GM19438 (cell line): Measurements from ENCODE around the gene LARP4B.
"Not testable (repeated sequence)": the region's sequence is repeated elsewhere in the genome, so short reads cannot be mapped to it uniquely, and the experiment has no call there.

ENCODE experiments used
- ATAC-seq: cut with Tn5 transposase; IDR thresholded peaks from one replicate; pipeline ENCODE4 v1.9.1; 2021; ENCODE audit warnings: low read depth; ENCODE audit not compliant: unreplicated experiment

The LARP4B gene

GRCh38 chr10:958856-959255 is 27.4 kb upstream of the LARP4B start:
- ATAC-seq, result no peak

- no peak for ATAC-seq
These were observed 26.6 kb upstream of the LARP4B start for GRCh38 chr10:958106-958505.

GRCh38 chr10:955820-956217 is 24.3 kb upstream of the LARP4B start:
- no peak for ATAC-seq

DNA sequence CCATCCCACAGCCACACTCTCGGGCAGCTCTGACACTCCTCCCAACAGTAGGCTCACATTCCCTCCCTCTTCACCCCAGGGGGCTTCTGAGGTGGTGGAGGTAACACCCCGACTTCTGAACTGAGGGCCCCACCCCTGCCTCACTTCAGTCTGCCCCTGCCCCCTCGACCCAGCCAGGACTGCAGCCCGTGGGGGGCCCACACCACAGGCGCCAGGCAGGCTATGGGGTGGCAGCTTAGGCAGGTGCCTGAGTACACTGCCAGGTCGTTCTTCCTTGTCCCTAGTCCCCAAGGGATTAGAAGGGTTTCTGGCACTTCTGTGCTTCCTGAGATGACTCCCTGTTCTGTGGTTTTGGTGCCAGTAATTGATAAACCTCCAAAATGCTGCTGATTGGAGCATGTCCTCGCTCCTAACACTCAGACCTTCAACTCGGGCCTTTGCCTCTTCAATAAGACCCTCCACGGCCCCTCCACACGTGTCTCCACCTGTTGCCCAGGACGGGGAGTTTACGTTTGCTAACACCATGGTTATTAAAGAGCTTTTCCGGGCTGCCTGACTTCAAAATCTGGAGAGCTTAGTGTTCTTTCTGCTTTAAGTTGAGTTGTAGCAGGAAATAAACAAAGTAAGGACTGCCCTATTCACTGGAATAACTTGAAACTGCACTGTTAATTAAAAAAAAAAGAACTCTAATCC is 23.8 kb upstream of the LARP4B start:
- ATAC-seq, result no peak

- ATAC-seq, result no peak
These were observed 22.9 kb upstream of the LARP4B start for GRCh38 chr10:954396-954795.

DNA sequence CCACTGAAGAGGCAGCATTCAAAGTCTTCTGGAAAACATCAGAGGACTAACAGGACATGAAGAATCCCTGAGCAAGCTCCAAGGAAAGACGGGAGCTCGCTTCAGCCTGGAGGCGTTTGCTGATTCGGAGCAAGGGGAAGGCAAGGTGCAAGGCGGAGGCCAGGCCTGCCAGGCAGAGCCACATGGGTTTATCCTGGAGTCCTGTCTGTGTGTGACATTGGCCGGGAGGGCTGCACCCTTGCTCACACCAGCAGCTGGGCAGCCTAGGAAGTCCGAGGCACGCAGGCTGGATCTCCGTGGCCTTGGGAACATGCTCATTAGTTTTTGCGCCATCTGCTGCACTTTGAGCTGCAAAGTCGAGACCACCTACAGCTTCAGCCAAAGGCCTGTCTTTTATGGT is 22.3 kb upstream of the LARP4B start:
- ATAC-seq, result no peak

- no peak for ATAC-seq
These were observed 17.9 kb upstream of the LARP4B start for GRCh38 chr10:949446-949845.

- ATAC-seq, result no peak
These were observed 16.8 kb upstream of the LARP4B start for GRCh38 chr10:948347-948746.

GRCh38 chr10:947881-948280 is 16.4 kb upstream of the LARP4B start:
- ATAC-seq, result no peak

- no peak for ATAC-seq
These were observed 15.5 kb upstream of the LARP4B start for GRCh38 chr10:947051-947450.

DNA sequence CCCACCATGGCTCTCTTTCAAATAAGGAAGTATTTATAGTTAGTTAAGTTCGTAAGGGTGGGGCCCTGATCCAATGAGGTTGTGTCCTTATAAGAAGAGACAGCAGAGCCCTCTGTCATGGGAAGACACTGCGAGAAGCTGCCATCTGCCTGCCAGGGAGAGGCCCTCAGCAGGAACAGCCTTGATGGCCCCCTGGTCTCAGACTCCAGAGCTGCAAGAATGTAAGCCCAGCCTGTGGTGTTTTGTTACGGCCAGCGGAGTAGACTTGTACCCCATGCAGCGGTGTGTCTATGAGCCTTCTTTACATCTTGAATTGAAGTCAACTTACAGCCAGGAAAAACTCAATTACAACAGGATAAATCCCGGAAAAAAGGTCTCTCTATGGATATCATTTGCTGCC is 14.3 kb upstream of the LARP4B start:
- ATAC-seq, result no peak

DNA sequence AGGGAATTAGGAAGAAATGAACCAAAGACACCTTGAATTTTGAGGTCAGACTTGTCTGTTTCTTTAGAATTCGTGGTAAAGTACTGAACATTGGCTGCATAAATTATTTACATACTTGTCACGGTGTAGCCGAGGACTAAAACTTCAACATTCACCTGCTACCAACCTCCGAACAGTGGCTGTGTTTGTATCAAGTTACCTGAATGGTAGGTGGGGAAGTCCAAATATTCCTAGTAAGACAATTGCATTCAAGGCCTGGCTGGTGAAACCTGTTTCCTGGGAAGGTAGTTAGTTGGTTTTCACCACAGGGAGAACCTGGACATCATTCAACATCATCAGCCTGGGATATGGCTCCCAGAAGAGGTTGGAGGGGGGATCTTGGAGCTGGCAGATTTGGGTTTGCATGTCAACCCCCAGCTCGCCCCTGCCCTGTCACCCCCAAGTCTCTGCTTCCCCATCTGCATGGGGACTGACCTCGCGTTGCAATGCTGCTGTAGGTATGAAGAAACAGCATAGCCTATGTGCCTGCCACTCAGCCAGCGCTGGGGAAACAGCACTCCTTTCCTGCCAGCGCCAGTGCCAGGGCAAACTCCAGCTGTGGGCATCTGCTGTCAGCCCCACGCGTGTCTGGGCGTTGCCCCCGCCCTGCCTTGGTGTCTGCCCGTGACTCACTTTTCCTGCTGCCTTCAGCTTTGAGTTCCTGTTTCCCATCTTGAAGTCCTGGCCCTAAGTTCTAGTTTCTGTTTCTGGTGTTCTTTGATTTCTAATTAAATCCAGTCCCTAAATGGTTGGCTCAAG is 12.7 kb upstream of the LARP4B start:
- ATAC-seq, result peak; percentile 25

- ATAC-seq, result peak; percentile 56
These were observed 12.0 kb upstream of the LARP4B start for GRCh38 chr10:943334-944033.

DNA sequence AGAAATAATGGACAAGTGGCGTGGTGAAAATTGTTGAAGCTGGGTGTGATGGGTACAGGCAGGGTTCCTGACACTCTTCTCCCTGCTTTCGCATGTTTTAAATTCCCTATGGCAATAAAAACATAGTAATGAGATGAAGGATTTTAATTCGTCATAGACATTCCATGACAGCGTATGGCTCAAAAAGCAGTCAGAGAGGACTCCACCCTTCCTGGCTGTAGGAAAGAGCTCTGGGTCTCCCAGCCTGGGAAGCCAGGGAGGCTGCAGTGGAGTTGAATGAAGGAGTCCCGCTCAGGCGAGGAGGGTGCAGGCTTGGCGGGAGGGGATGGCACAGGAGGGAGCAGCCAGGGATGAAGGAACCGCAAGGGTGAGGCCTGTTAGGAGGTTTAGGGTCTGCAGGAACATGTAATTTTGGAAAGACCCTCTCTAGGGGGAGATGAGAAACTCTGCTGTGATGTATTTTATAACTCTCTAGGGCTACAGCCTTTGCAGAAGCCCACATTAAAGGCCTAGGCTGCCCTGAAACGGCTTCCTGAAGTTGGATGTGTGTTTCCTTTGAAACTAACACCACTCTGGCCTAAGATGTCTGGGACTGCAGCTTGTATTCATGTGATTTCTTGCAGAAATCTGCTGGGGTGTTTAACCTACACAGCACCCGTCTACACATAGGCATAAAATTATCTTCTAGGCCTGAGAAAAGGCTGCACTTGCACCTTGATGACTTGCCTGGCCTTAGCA is 7.6 kb upstream of the LARP4B start:
- no peak for ATAC-seq

DNA sequence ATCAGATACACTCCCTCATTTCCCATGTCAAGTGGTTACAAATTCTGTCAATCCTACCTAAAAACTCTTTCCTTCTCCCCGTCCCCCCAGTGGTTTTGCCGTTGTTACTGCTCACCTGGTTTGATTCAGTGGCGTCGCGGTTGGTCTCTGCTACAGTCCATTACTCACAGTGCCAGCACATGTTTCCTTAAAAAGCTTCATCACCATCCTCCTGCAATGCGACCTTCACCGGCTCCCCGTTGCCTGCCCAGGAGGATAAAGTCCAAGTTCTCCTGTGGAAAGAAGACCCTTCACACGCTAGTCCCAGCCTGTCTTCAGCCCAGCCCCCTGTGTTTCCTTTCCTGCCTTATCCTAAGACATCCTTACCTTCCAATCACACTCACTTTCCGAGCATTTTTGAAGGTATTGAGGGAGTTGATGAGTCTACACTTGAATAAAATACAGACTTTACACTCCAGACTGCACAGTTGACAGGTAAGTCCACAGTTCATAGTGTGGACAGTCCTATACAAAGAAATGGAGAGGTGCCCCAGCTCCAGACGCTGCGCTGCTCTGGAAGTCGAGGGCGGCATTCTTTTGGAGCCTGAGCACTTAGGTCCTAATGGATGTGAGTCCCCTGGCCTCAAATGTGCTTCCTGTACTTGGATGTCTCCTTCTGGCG is 3.4 kb upstream of the LARP4B start:
- no peak for ATAC-seq

GRCh38 chr10:934165-934564 is 2.7 kb upstream of the LARP4B start:
- ATAC-seq, result not testable (repeated sequence)

- ATAC-seq, result no peak
These were observed 1.1 kb upstream of the LARP4B start for GRCh38 chr10:932589-932988.

DNA sequence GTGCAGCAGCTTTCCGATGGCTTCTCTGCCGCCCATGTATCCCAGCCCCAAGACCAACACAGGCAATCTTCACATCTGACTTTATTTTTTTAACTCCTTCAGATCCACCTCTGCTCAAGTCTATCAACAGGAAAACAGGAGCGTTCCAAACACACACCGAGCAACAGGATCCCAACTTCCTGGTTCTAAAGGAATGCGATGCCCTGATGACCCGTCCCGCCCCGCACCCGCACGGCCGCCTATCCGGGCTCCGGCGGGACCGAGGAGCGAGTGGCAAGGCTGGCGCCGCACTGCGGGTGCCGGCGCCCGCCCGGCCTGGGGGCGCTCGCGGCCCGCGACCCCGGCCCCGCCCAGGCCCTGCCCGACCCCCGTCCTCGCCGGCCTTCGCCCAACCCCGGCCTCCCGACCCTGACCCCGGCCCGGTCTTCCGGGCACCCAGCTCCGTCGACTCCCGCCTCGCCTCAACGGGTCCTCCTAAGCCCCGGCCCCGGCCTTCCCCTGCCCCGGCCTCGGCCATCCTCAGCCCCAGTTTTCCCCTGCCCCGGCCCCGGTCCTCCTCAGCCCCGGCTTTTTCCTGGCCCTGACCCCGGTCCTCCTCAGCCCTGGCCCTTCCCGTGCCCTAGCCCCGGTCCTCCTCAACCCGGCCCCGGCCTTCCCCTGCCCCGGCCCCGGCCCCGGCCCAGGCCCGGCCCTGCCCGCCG is 730 bp downstream of the LARP4B start:
- no peak for ATAC-seq

DNA sequence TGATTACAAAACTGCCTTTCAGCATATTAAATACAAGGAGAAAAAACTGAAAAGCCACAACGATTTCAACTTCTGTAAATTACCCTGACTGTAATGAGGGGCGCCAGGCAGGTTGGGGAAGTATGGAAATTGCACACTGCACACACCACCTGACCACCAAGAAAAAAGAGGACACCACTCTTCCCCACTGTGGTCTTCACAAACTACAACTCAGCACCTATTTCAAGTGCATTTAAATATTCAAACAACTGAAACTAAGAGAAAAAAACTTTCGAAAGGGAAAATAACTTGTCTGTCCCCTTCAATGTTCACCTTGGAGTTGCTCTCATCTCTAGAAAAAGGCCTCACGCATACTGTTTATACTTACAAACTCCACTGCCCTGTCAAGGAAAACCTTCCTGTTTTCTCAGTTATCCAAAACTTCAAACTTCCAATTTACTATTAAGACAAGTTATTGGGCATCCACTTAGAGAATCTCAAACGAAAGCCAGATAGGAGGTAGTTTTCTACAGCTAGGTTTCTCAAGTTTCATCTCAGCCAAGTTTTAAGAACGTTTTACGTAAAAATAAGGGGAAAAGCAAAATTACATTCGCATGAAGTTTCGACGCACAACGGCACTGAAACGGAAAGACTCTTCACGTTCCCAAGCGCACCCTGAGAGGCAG is 1.4 kb downstream of the LARP4B start:
- no peak for ATAC-seq
